HG03575 (cell line): ENCODE data around the gene ASPN.

Experiments
- ATAC-seq: cut with Tn5 transposase; IDR thresholded peaks from one replicate; pipeline ENCODE4 v1.9.1; 2021; ENCODE audit not compliant: unreplicated experiment, insufficient number of reproducible peaks, low FRiP score; ENCODE audit errors: extremely low read depth

Gene ASPN

DNA sequence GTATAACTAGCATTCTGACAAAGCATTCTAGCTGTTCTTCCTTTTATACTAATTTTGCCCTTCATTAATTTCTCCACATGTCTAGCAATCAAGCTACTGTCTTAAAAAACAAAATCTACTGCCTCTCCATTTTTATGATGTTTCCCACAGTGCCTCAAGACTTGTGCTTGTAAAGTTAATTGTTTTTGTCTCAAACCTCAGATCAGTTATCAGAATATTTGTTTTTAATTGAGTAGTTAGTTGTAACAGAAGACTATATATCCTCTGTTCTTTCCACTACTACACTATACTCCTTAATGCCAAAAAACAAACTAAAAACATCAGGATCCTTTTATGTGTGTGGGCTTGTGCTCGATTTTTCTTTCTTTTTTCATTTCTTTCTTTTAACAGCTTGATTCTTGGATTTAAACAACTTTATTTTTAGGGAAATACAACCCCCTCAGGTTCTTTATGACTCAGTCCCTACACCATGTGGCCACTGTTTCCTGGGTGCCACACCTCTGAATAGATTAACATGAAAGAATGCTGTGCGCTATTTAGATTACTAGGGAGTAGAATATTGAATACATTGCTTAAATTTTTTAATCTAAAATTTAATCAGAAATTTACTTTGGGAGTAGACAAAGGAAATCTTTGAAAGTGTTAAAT, 1.2 kb downstream of the ASPN start:
- ATAC-seq: no peak

DNA sequence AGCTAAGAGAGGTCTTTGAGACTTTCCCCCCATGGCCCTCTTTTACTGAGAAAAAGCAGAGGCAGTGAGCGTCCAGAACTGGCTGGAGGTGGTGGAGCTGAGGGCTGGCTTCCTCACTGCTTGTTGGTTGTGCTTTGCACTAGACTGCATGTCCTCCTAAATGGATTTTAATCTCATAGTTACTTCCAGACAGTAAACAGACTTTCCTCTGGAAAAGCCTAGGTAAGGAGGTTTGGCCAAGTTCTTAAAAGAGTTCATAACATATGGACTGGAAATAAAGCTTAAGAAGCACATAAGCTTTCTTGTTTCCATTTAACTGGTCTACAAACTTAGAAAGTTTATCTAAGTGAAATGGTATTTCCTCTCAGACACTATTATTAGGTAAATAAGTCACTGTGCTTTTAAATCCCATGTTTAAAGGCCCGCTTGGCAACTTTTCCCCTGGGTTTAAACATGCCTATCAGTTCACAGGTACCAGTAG, 2.0 kb downstream of the ASPN start:
- ATAC-seq: no peak

DNA sequence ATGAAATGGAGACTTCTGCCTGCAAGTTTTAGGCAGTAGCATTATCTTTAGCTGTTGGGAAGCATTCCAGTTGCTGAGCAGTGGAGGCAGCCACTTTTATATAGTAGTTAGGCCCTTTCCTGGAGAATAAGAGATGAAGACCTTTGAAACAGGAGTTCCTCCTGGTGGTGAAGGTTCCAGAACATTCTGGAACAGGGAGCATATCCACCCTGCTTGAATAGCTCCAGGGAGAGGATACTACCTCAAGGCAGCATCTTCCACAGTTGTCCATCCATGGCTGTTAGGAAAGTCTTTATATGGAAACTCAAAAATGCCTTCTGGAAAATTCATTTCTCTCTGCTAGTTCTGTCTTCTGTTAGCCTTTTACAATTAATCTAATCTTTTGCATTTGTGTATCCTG, 3.0 kb downstream of the ASPN start:
- no peak for ATAC-seq

DNA sequence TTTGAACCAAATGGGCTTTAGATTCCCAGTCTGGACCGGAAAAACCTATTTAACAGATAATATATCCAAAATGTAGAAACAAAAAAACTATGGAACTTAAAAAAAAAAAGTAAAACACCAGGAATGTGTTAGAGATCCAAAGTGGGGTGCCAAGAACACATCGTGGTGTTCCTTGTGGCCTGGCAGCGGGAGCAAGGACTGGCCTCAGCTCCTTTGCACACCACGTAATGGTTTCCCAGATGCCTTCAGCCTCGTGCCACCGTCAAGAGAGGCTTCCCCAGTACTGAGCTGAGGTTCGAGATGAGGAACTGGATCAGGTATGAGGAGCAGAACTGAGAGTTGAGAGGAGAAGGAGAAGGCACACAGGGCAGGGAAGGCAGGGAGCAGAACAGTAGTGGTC, 3.5 kb downstream of the ASPN start:
- ATAC-seq: no peak

DNA sequence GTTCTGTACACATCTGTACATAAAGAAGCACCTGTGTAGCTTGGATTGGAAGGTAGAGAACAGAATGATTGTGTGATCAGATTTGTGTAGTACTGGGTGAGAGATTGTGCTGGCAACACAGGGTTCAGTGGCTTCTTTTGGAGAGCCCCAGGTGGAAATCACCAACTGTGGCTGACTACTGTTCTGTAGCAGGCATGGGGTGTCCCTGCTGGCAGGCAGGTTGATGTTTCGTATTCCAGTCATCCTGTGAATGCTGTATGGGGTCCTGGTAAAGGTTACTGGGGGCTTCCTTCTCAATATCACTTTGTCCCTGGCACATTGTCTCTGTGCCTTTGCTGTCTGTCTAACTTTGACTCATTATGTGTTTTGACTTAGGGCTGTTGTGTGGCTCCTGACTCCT, 5.3 kb downstream of the ASPN start:
- no peak for ATAC-seq

DNA sequence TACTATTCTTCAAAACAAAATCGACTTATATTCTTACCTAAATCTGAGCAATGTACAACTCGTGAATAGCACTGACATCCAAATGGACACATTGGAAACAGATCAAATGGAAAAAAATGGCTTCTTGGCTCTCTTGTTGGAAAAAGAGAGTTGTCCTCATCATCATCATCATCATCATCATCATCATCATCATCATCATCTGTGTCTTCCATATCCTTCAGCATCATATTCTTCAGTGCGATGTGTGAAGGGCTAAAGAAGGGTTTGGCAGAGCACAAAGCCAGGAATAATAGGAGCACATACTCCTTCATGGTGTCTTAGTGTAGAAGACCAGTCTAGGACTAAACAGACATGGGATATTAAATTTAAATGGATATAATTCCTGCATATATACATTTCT, 7.7 kb downstream of the ASPN start:
- no peak for ATAC-seq

DNA sequence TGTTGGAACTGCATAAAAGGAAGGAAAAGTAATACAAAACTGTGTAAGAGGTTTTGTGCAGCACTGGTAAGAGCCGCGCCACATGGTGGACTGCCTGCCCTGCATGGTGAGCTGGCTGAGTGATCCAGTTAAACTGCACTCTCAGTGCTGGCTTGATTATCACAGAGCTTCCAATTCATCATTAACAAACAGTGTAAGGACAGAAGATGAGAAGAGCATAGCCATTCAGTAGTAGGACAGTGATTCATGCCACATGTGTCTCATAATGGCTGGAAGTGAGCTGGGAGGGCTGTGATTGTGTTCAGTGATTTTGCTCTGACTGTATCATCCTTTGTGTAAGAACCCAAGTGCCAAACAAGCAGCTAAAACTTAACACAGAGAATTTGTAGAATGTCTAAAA, 14.1 kb downstream of the ASPN start:
- no peak for ATAC-seq

DNA sequence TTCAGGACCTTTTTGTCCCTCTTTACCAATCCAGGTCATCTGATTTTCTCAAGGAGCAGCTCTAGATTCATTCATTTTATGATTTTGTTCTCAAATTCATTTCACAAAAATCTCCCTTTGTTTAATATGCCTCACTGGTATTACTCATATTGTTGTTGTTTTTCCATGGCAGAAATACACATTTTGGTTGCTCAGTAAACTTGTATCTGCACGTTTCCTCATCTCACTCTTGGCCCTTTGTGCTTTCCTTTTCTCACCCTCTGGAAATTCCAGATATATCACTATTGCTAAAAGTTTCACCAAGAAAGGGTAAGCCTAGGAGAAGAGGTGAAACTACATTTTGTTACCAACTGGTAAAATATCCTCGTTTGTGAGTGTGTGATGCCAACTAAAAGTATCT, 14.8 kb downstream of the ASPN start:
- no peak for ATAC-seq

DNA sequence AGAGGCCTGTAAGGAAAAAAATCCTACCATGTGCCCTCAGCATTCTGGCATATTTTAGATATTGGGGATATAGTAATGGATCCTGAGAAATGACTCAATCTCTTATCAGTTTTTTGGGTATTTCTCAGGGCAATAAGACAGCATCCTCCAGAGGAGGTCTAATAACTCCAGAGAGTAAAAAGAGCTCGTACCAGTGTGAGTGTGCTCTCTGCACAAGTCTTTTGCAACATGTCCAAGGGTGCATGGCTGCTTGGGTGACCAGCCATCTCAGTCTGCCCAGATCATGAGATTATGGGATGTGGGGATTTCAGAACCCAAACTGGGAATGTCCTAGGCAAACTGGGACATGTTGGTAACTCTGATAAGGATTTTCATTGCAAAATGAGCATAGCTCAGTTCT, 15.3 kb downstream of the ASPN start:
- ATAC-seq: no peak

DNA sequence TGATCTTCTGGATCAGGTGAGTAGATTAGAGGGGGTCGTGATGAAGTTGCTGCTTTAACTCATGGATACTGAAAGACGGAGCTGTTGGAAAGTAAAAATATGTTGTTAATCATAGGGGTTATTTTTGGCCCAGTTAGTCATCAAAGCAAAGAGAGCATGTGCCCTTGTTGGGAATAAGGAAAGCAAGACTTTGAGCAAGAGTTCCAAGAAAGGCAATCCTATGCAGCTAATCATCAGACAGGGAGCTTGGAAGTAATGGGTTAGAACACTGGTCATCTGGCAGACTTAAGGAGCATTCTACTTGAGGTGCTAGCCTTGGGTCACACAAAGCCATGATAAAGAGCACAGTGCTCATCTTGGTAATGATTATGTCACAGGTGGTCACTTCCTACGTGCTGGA, 18.3 kb downstream of the ASPN start:
- no peak for ATAC-seq

DNA sequence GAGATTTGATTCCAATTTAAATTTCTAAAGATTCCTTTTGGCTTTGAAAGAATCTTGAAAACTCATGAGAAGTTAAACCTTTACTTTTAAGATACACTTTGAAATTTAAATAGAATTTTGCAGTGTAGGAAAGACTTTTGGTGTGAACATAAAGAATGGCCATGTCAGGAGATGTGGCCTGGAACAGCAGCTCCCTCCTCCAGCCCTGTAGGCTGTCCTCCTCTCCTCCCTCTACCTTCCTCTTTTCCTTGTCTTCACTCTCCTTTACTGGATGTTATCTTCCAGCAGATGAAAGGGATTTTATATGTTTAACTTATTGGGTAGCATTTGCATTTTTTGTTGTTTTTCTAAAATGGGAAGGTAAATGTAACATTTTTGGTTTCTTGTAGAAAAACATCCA, 18.9 kb downstream of the ASPN start:
- no peak for ATAC-seq

DNA sequence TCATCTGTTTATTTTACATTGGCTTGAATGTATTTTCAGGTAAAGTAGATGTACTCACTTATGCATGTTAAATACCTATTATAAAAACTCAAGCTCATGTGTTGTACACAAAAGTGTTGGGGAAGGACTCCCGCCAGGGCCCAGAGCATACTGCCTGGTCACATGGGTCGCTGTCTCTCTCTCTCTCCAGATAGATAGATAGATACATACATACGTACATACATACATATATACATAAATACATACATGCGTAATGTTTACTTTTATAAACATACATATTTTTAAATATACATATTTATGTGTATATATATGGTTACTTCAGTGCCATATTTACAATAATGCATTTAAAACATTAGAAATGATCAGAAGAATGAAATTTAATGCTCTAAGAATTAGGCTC, 24.7 kb downstream of the ASPN start:
- no peak for ATAC-seq

DNA sequence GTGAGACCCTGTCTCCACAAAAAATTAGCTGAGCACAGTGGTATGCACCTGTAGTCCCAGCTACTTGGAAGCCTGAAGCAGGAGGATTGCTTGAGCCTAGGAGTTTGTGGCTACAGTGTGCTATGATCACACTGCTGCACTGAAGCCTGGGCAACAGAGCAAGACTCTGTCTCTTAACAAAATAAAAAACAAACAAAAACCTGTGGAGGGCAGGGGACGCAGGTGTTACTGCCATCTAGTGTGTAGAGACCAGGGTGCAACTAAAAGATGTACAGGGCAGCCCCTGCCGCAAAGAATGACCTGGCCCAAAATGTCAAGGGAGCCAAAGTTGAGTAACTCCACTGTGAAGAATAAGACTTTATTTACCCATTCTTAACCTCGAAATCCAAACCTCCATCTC, 27.1 kb downstream of the ASPN start:
- ATAC-seq: no peak

DNA sequence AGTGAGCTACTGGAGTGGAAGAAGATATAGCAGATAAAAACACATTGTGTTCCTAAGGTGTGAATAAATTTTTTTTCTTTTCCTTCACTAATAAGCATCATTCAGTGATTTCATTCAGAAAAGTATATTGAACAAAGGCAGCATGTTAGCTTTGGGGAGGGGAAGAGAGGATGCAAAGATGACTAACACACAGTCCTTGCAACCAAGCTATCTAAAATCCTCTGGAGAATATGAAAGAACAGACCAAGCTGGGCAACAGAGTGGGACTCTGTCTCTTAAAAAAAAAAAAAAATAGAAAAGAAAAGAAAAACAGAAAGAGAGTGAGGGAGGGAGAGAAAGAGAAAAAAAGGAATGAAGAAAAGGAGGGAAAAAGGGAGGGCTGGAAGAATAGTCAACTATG, 35.8 kb downstream of the ASPN start:
- no peak for ATAC-seq

DNA sequence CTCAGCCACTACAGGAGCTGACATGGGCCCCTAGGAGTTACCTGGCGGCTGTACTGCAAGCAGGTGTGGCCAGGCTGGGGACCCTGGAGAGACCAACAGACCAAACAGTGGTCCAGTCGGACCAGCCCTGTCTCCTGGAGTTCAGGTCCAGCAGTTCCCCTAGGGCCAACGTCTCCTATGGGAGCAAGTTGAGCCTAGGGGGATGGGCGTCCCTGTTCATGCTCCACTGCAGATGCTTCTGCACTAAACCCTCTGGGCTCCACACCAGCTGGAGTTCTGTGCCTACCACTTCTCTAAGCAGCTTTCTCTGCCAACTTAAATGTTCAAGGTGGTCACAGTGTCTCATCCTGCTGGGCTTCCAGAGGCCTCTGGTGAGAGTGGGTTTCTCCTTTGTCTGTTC, 37.5 kb downstream of the ASPN start:
- no peak for ATAC-seq

DNA sequence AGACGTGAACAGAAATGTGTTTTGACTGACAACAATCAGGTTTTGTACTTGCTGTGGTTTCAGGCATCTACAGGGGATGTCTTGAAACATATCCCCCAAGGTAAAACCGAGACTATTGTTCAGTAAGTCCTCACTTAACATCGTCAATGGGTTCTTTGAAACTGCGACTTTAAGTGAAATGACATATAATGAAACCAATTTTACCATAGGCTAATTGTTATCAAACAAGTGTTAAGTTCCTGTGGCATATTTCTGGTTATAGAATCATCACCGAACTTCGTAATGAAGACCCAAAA, 41.6 kb downstream of the ASPN start:
- ATAC-seq: no peak

DNA sequence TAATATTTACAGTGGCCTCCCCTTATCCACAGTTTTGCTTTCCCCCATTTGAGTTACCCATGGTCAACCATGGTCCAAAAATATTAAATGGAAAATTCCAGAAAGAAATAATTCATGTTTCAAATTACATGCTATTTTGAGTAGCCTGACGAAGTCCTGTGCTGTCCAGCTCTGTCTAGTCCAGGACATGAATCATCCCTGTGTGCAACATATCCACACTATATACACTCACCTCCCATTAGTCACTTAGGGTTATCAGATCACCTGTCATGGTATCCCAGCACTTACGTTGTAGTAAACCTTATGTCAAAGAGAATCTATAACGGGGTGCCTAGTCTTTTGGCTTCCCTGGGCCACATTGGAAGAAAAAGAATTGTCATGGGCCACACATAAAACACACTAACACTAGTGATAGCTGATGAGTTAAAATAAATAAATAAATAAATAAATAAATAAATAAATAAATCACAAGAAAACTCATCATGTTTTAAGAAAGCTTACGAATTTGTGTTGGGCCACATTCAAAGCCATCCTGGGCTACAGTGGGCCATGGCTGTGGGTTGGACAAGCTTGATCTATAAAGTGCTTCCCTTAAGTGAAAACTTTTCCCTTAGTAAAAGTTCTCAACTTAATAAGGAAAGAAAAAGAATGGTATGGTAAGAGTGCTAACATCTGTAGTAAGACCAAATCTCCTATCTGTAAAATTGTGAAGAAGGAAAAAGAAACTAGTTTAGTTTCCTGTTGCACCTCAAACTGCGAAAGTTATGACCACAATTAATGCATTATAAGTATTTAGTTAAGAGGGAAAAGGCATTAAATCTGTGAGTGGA, 42.2 kb downstream of the ASPN start:
- ATAC-seq: no peak

DNA sequence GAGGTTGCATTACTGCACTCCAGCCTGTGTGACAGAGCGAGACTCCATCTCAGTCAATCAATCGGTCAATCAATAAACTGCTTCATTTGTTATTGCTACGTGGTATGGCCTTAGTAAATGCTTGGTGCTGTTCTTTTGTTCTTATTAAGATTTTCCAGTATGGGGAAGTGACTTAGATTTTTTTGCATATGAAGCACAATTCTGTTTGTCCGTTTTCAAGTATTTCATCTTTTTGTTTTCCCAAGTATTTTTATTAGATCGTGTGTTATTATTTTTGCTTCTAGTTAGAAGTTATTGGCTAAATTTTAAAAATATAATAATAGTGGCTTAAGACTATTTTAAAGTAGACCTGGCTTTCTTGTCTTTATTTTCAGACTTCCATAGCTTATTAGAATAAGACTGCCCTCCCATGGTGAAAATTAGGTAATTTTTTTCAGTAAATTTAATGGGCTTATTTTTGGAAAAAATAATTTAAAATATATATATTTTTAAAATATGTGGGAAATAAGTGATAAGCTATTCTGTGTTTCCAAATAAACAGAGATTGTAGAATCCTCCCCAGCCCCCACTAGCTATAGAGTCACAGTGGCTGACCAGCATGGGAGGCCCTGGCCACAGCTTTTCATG, 43.3 kb downstream of the ASPN start:
- ATAC-seq: no peak

DNA sequence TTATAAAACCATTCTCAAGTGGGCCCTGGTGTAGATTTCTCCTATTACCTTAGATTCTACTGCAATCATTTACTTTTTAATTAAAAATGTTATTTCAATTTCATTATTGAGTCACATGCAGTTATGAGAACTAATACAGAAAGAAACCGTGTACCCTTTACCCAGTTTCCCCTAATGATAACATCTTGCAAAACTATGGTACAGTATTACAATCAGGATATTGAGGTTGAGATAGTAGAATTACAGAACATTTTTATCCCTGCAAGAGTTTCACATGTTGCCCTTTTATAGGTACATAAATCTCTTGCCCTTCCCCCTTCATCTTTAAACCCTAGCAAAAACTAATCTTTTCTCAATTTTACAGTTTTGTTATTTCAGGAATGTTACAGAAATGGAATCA, 47.0 kb downstream of the ASPN start:
- no peak for ATAC-seq

DNA sequence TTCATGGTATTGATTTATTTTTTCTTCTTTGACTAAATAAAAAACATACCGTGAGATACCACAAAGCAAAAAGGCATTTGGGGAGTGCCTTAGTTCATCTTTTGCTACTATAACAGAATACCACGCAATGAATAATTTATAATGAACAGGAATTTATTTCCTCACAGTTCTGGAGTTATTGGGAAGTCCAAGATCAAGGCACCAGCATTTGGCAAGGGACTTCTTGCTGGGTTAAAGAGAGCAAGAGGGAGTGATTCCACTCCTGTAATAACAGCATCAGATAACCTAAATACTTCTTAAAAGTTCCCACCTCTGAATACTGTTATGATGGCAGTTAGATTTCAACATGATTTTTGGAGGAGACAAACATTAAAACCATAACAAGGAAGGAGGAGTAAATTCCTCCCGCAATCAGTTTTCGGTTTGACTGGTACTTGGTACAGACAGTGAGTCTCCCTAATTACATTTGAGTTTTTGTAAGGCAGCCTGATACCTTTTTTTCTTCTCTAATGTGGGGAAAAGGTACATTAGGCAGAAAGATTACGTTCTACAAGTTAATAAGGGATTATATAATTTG, 49.2 kb downstream of the ASPN start:
- ATAC-seq: no peak
